Adrenal gland (tissue), 12 donors: ENCODE data around the gene MAD1L1. TPM values are rescaled to one million over a fixed set of nuclear protein-coding genes. Genes with fewer than 3 reads are reported as not detected.

Experiments
- DNase-seq, 7 donors: peaks; one replicate each; pipeline ENCODE4 v3.0.0-alpha.2; 2019 to 2020
- H3K27ac ChIP-seq, 5 donors: fragments of 200-600 bp; sonication (generic) in 4 of 5; 1 replicate in 3 of 5; 2 replicates in 2 of 5; pipeline versions ENCODE4 v1.5.1 to v1.8.0; 2016 to 2020; ENCODE audit warnings: mild to moderate bottlenecking in 1 of 5
- H3K27me3 ChIP-seq: fragments of 200-600 bp; 2 replicates; pipeline ENCODE4 v1.8.0; 2021
- H3K36me3 ChIP-seq, 2 donors: fragments of 200-600 bp; replicated peaks in 1 of 2; 1 replicate in 1 of 2; 2 replicates in 1 of 2; pipeline versions ENCODE4 v1.5.1 to v1.8.0; 2018 to 2022
- H3K4me1 ChIP-seq, 2 donors: fragments of 200-600 bp; replicated peaks in 1 of 2; 1 replicate in 1 of 2; 2 replicates in 1 of 2; pipeline versions ENCODE4 v1.5.1 to v1.8.0; 2018 to 2021
- H3K4me3 ChIP-seq, 4 donors: fragments of 200-600 bp; sonication (generic) in 3 of 4; one replicate each; pipeline ENCODE4 v1.5.1; 2016 to 2018
- H3K9me3 ChIP-seq, 3 donors: fragments of 200-600 bp; sonication (generic) in 1 of 3; replicated peaks in 1 of 3; 1 replicate in 2 of 3; 2 replicates in 1 of 3; pipeline versions ENCODE4 v1.5.1 to v1.8.0; 2016 to 2021
- POLR2A ChIP-seq, 2 donors: fragments of 450-650 bp; IDR thresholded peaks; one replicate each; pipeline ENCODE4 v1.6.1; 2017; ENCODE audit warnings: antibody characterized with exemption in 2 of 2, mild to moderate bottlenecking in 2 of 2, moderate library complexity in 1 of 2
- WGBS, 4 donors: extraction: QIAGEN DNeasy Blood & Tissue Kit in 2 of 4; methylation state at CpG; one replicate each; pipeline versions ENCODE4 v1.1.5 to v1.1.7; 2013 to 2017; 5-methylcytosine and 5-hydroxymethylcytosine counted together
- intact Hi-C, 2 donors: fragments of 100-400 bp; cut with DNase I; formaldehyde crosslinking; loops; one replicate each; pipeline versions ENCODE4 v1.14.1 to v1.15.0; 2022 to 2023
- polyA plus RNA-seq, 3 donors: library from polyadenylated mRNA; stranded (reverse); fragments of 200-250 nt in 2 of 3; fragments of 350-450 nt in 1 of 3; fragmentation: Illumina TruSeq in 1 of 3; extraction: RNeasy Lipid Tissue Mini Kit (QIAGEN cat#74804) in 1 of 3; gene quantifications; one replicate each; pipeline ENCODE4 v1.2.3, GENCODE V29; 2013 to 2014
- total RNA-seq, 9 donors: library from RNA; depleted of rRNA in 4 of 9; stranded (reverse); fragments of >200 nt in 4 of 9; fragments of 120-200 nt in 1 of 9; fragmentation: NEBNext Ultra II Directional in 1 of 9; extraction: Animal tissue kit (Norgen Biotek cat#: 25700) in 1 of 9; gene quantifications; one replicate each; pipeline versions ENCODE4 v1.1.0 to v1.2.4, GENCODE V29; 2013 to 2023
- TF ChIP-seq, protein P1 (sequence below), 6 experiments: fragments of 450-650 bp in 4 of 6; fragments of 200-600 bp in 2 of 6; sonication (generic) in 1 of 6; IDR thresholded peaks; 1 replicate in 5 of 6; 2 replicates in 1 of 6; pipeline versions ENCODE4 v1.5.1 to v1.8.0; 2016 to 2021; ENCODE audit warnings: antibody characterized with exemption in 6 of 6, mild to moderate bottlenecking in 2 of 6, moderate library complexity in 1 of 6
- donor health status: healthy with polysubstance abuse.
- donor health status: Bipolar disorder and iron deficiency.
- donor health status: DM: yes; HTN: yes; CAD: no.
- donor health status: DM: no; HTN: no; CAD: no.
- donor health status: DM: no; HTN: no; CAD: no.
- donor health status: DM: yes; HTN: yes; CAD: no.

Gene MAD1L1
- total and polyA plus RNA-seq, 12 donors: 6.7 to 87.7 (median 28.9) TPM

DNA sequence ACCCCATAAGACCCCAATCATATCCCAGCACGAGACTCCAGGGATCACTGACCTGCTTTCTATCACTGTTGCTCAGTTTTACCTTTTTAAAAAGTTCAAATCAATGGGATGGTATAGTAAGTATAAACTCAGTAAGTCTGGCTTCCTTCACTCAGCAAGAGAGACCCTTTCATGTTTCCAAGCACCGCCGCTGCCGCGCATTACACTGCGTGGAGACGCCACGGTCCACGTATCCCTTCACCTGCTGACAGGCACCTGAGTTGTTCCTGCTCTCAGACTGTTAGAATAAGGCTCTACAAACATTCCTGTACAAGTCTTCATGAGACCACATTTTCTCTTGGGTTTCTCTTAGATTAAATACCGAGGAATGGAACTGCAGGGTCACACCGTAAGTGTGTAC is 28.3 kb downstream of the MAD1L1 start:
- DNase-seq: no peak
- no peak overlapping the region for H3K27ac ChIP-seq
- intact Hi-C loops: loop anchor here in 1 of 2 donors (10.0 kb wide), 1 partner anchor 530 kb away; the partner anchor contains the start of gene ELFN1

DNA sequence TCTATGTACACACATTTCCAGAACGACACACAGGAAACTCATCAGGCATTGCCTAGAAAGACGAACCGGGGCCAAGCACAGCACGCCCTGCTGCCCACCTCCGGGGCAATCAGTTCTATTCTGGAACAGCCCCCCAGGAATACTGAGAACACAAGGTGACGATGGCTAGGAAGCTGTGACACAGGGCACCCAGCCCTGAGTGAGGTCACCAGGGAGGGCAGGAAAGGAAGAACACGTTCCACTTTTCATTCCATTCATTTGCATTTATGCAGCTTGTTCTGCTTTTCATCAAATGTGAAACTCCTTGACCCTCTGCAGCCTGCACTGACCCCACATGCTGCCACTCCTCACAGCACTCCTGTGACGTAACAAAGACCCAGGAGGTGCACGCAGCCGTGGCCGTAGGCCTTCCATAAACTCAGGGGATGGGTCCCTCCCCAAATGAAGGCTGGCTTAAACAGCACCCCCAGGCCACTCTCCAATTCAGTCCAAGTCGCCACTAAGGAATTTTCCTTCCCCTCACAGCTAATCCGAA is 28.9 kb downstream of the MAD1L1 start:
- no peak overlapping the region for H3K4me3 ChIP-seq
- H3K36me3 ChIP-seq: peaks cover 0 to 16% of the 10 kb centered on the region in 2 donors
- TF ChIP-seq, protein P1, sequence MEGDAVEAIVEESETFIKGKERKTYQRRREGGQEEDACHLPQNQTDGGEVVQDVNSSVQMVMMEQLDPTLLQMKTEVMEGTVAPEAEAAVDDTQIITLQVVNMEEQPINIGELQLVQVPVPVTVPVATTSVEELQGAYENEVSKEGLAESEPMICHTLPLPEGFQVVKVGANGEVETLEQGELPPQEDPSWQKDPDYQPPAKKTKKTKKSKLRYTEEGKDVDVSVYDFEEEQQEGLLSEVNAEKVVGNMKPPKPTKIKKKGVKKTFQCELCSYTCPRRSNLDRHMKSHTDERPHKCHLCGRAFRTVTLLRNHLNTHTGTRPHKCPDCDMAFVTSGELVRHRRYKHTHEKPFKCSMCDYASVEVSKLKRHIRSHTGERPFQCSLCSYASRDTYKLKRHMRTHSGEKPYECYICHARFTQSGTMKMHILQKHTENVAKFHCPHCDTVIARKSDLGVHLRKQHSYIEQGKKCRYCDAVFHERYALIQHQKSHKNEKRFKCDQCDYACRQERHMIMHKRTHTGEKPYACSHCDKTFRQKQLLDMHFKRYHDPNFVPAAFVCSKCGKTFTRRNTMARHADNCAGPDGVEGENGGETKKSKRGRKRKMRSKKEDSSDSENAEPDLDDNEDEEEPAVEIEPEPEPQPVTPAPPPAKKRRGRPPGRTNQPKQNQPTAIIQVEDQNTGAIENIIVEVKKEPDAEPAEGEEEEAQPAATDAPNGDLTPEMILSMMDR (IDR thresholded peaks at IDR 0.05): no peak
- TF ChIP-seq POLR2A (IDR thresholded peaks at IDR 0.05): no peak
- no peaks in the 10 kb centered on the region for H3K27me3 ChIP-seq
- 71 to 79% (median 76%) methylated on average over 13 of the region's 13 CpGs for WGBS, 4 donors
- DNase-seq: peak in 1 of 7 donors; percentile 10
- no peak overlapping the region for H3K27ac ChIP-seq
- no peaks in the 10 kb centered on the region for H3K9me3 ChIP-seq
- H3K4me1 ChIP-seq: no peaks in the 10 kb centered on the region
- intact Hi-C loops: loop anchor here in 1 of 2 donors (10.0 kb wide), 1 partner anchor 529 kb away; the partner anchor contains the start of gene ELFN1

More for the DNA sequence above, 28.3 kb downstream of the MAD1L1 start:
- 95 to 99% (median 96%) methylated on average over 11 of the region's 11 CpGs for WGBS, 4 donors
- Histone ChIP-seq H3K4me1 (no peaks in the 10 kb centered on the region), H3K27me3 (no peaks in the 10 kb centered on the region), H3K4me3 (no peak overlapping the region), H3K36me3 (peaks cover 0 to 16% of the 10 kb centered on the region in 2 donors), H3K9me3 (no peaks in the 10 kb centered on the region)
- TF ChIP-seq POLR2A (IDR thresholded peaks at IDR 0.05): no peak
- TF ChIP-seq, protein P1 (IDR thresholded peaks at IDR 0.05): no peak

DNA sequence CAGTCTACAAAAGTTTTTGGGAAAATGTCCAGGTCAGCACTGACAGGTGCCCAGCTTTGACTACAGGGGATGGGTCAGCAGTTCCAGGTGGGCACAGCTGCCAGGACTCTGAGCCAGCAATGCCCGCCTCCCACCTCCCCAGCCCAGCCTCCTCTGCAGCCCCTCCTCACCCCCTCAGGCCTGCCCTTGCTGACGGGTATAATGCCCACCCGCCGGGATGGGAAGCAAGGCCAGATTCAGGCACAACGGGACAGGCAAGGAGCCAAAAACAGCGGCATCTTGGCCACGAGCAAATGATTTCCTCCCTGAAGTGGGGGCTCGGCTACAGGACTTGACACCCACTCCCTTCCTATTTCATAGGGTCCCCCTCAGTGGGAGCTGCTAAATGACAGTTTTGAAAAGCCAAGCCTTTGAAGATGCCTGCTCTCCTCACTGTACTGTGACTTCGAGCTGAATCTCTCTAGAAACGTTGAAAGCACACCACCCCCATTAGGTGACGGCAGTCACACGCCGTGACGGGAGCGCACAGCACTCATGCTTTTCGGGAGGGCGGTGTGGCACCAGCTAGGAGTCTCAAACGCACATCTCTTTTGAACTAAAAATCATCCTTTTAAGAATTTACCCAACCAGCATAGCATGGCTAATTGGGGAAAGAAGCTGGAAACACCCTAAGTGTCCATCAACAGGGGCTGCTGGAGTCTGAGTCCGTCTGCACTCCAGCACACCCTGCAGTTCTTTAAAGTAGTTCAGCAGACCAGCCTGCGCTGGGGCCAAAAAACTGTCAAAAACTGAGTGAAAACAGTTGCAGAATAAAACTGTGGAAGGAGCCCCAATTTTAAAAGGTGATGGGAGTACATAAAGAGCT is 29.6 kb downstream of the MAD1L1 start:
- intact Hi-C loops: loop anchor here in 1 of 2 donors (10.0 kb wide), 1 partner anchor 528 kb away; the partner anchor contains the start of gene ELFN1
- no peak for TF ChIP-seq POLR2A (IDR thresholded peaks at IDR 0.05)
- TF ChIP-seq, protein P1 (IDR thresholded peaks at IDR 0.05): no peak
- no peak overlapping the region for H3K4me3 ChIP-seq
- no peaks in the 10 kb centered on the region for H3K4me1 ChIP-seq
- H3K9me3 ChIP-seq: no peaks in the 10 kb centered on the region
- peaks cover 0 to 11% of the 10 kb centered on the region in 2 donors for H3K36me3 ChIP-seq
- H3K27ac ChIP-seq: no peak overlapping the region
- 86 to 87% (median 87%) methylated on average over 14 to 20 of the region's 20 CpGs for WGBS, 4 donors
- H3K27me3 ChIP-seq: no peaks in the 10 kb centered on the region
- peak in 2 of 7 donors; percentile 10 to 12 for DNase-seq

DNA sequence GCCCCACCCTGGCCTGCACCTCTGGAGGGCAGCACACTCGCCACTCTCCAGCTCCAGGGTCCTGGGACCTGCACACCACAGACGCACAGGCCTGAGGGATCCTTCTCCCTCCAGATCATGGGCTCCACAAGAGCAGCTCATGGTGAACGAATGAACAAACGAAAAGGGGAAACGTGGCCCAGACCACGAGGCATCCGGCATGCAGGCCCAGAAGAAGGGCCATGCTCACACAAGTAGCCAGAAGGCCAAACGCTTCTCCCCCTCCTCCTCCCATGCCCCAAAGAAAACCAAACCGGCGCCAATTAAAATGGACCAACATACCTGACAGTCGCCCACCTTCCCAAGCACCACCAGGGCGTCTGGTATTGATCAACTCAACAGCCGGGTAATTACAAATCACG is 30.4 kb downstream of the MAD1L1 start:
- DNase-seq: peak in 2 of 7 donors; percentile 3 to 4
- no peaks in the 10 kb centered on the region for H3K4me1 ChIP-seq
- H3K36me3 ChIP-seq: peaks cover 0 to 10% of the 10 kb centered on the region in 2 donors
- no peaks in the 10 kb centered on the region for H3K27me3 ChIP-seq
- 84 to 91% (median 90%) methylated on average over 14 of the region's 14 CpGs for WGBS, 4 donors
- no peaks in the 10 kb centered on the region for H3K9me3 ChIP-seq
- TF ChIP-seq POLR2A (IDR thresholded peaks at IDR 0.05): no peak
- TF ChIP-seq, protein P1 (IDR thresholded peaks at IDR 0.05): no peak
- H3K4me3 ChIP-seq: no peak overlapping the region
- intact Hi-C loops: loop anchor here in 1 of 2 donors (10.0 kb wide), 1 partner anchor 528 kb away; the partner anchor contains the start of gene ELFN1
- H3K27ac ChIP-seq: no peak overlapping the region
